ENCODE data around the gene GALP. TPM values are rescaled to one million over a fixed set of nuclear protein-coding genes. Genes with fewer than 3 reads are reported as not detected.

GALP gene
- total and polyA plus RNA-seq, 2 experiments from 2014 or later: not detected

DNA sequence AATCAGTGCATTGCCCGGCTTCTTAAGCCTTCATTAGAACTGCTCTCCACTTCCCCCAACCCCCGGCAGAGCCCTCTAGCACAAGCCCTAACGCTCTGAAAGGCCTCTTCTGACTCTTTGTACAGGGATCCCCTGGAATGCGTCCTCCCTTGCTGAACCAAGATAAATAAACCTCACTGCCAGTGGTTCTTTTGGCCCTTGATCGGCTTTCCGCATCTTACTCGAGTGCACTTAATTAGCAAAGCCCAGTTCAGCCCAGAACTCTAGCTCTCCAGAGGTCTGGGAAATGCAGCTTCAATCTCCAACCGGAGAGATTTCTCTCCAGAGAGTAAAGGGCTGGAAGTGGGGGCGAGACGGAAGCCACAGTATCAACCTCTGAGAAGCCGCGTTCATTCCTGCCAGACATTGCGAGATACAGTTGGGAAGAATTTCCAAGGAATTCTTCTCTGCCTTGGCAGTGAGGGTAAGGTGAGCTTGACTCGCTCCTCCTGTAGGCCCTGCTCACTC, 43.4 kb upstream of the GALP start (continued):
- TF ChIP-seq ZNF462 (CRISPR knock-in tag; IDR thresholded peaks at IDR 0.05): no peak
- TF ChIP-seq POLR2AphosphoS5 (IDR thresholded peaks at IDR 0.05; ENCODE audit: low read depth): no peak
- TF ChIP-seq, protein P1, sequence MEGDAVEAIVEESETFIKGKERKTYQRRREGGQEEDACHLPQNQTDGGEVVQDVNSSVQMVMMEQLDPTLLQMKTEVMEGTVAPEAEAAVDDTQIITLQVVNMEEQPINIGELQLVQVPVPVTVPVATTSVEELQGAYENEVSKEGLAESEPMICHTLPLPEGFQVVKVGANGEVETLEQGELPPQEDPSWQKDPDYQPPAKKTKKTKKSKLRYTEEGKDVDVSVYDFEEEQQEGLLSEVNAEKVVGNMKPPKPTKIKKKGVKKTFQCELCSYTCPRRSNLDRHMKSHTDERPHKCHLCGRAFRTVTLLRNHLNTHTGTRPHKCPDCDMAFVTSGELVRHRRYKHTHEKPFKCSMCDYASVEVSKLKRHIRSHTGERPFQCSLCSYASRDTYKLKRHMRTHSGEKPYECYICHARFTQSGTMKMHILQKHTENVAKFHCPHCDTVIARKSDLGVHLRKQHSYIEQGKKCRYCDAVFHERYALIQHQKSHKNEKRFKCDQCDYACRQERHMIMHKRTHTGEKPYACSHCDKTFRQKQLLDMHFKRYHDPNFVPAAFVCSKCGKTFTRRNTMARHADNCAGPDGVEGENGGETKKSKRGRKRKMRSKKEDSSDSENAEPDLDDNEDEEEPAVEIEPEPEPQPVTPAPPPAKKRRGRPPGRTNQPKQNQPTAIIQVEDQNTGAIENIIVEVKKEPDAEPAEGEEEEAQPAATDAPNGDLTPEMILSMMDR (conservative IDR thresholded peaks at IDR 0.05; ENCODE audit: low read depth in 2 of 2): no peak
- no peak for TF ChIP-seq STAT1 (IDR thresholded peaks at IDR 0.05; ENCODE audit: unreplicated experiment)
- TF ChIP-seq ETS1 (IDR thresholded peaks at IDR 0.05): no peak
